GM21528 (cell line): ENCODE measurements around the gene DSCAML1.
"Not testable (repeated sequence)": the region's sequence is repeated elsewhere in the genome, so short reads cannot be mapped to it uniquely, and the experiment has no call there.

Experiments
- ATAC-seq: cut with Tn5 transposase; IDR thresholded peaks from one replicate; pipeline ENCODE4 v1.9.1; 2021; ENCODE audit warnings: mild to moderate bottlenecking, moderate library complexity; ENCODE audit not compliant: unreplicated experiment, low FRiP score

The DSCAML1 gene

GRCh38 chr11:117464778-117465177, 332.2 kb downstream of the DSCAML1 start:
- ATAC-seq = no peak

- ATAC-seq = no peak
These were observed 334.2 kb downstream of the DSCAML1 start for GRCh38 chr11:117462864-117463247.

GRCh38 chr11:117462183-117462863, 334.7 kb downstream of the DSCAML1 start:
- no peak for ATAC-seq

GRCh38 chr11:117461396-117462182, 335.4 kb downstream of the DSCAML1 start:
- no peak for ATAC-seq

GRCh38 chr11:117459979-117460300, 337.1 kb downstream of the DSCAML1 start:
- no peak for ATAC-seq

- no peak for ATAC-seq
These were observed 337.7 kb downstream of the DSCAML1 start for GRCh38 chr11:117459123-117459978.

GRCh38 chr11:117458275-117459122, 338.5 kb downstream of the DSCAML1 start:
- no peak for ATAC-seq

GRCh38 chr11:117457835-117458234, 339.2 kb downstream of the DSCAML1 start:
- no peak for ATAC-seq

- no peak for ATAC-seq
These were observed 339.8 kb downstream of the DSCAML1 start for GRCh38 chr11:117457031-117457785.

GRCh38 chr11:117456721-117457029, 340.3 kb downstream of the DSCAML1 start:
- not testable (repeated sequence) for ATAC-seq

- ATAC-seq = no peak
These were observed 340.8 kb downstream of the DSCAML1 start for GRCh38 chr11:117456027-117456720.

GRCh38 chr11:117454564-117454917, 342.5 kb downstream of the DSCAML1 start:
- ATAC-seq = no peak

GRCh38 chr11:117453886-117454563, 343.0 kb downstream of the DSCAML1 start:
- ATAC-seq = no peak

GRCh38 chr11:117449111-117449693, 347.8 kb downstream of the DSCAML1 start:
- ATAC-seq = no peak

- no peak for ATAC-seq
These were observed 352.0 kb downstream of the DSCAML1 start for GRCh38 chr11:117444711-117445658.

- ATAC-seq = no peak
These were observed 352.8 kb downstream of the DSCAML1 start for GRCh38 chr11:117444256-117444655.
